ENCODE data around the gene AKR1A1.

AKR1A1 gene

GRCh38 chr1:45583264-45583665 lies 32.6 kb downstream of the AKR1A1 start:
- peak overlapping the region; percentile 93 for H3K27ac ChIP-seq
- TF ChIP-seq CTCF (conservative IDR thresholded peaks at IDR 0.05) (no peak), ZFX (IDR thresholded peaks at IDR 0.05) (no peak)

- TF ChIP-seq CTCF (conservative IDR thresholded peaks at IDR 0.05), result no peak
- no peak for TF ChIP-seq ZFX (IDR thresholded peaks at IDR 0.05)
- H3K27ac ChIP-seq, result peak within 1 kb of the TSS; percentile 93
Measured at GRCh38 chr1:45583666-45584350, 33.2 kb downstream of the AKR1A1 start, which contains the start of gene NASP. Gene NASP, plus strand, starts transcription at chr1:45584041. Its CDS starts 106 bp downstream, at chr1:45584147.

GRCh38 chr1:45584351-45585109 lies 33.9 kb downstream of the AKR1A1 start:
- H3K27ac ChIP-seq, result peak overlapping the region; percentile 93
- no peak for TF ChIP-seq ZFX (IDR thresholded peaks at IDR 0.05)
- no peak; the same call in 1 of the 2 replicates for TF ChIP-seq CTCF (conservative IDR thresholded peaks at IDR 0.05)

- peak overlapping the region; percentile 93 for H3K27ac ChIP-seq
- TF ChIP-seq CTCF (conservative IDR thresholded peaks at IDR 0.05), result no peak
- no peak for TF ChIP-seq ZFX (IDR thresholded peaks at IDR 0.05)
Measured at GRCh38 chr1:45585110-45585426, 34.4 kb downstream of the AKR1A1 start.

GRCh38 chr1:45585496-45586075 lies 35.0 kb downstream of the AKR1A1 start:
- no peak overlapping the region; the same call in 1 of the 2 replicates for H3K27ac ChIP-seq

GRCh38 chr1:45586769-45587168 lies 36.1 kb downstream of the AKR1A1 start:
- H3K27ac ChIP-seq, result no peak overlapping the region
- TF ChIP-seq ZFX (IDR thresholded peaks at IDR 0.05) (no peak), CTCF (conservative IDR thresholded peaks at IDR 0.05) (no peak)

More at GRCh38 chr1:45585496-45586075, 35.0 kb downstream of the AKR1A1 start:
- TF ChIP-seq ZFX (IDR thresholded peaks at IDR 0.05) (no peak), CTCF (conservative IDR thresholded peaks at IDR 0.05) (no peak)

GRCh38 chr1:45589861-45590260 lies 39.2 kb downstream of the AKR1A1 start:
- TF ChIP-seq ZFX (IDR thresholded peaks at IDR 0.05) (no peak), CTCF (conservative IDR thresholded peaks at IDR 0.05) (no peak)
- H3K27ac ChIP-seq, result peak overlapping the region; percentile 58
